Transverse colon (tissue), 4 donors: ENCODE measurements around the gene TMEM208. TPM values are rescaled to one million over a fixed set of nuclear protein-coding genes. Genes with fewer than 3 reads are reported as not detected.
A peak's percentile ranks its signal among the peaks of the same experiment; 100 is the strongest.

Source experiments
- DNase-seq: peaks from one replicate; pipeline ENCODE4 v3.0.0-alpha.2; 2019
- H3K27ac ChIP-seq, 4 donors: fragments of 200-600 bp; sonication (generic); 2 replicates each; pipeline ENCODE4 v1.5.1; 2016 to 2018; ENCODE audit warnings: inconsistent platforms in 4 of 4
- H3K27me3 ChIP-seq: fragments of 200-600 bp; sonication (generic); 2 replicates; pipeline ENCODE4 v1.5.1; 2017; ENCODE audit warnings: inconsistent platforms
- H3K36me3 ChIP-seq, 4 donors: fragments of 200-600 bp; sonication (generic); 2 replicates each; pipeline ENCODE4 v1.5.1; 2017 to 2019; ENCODE audit warnings: inconsistent platforms in 4 of 4
- H3K4me1 ChIP-seq, 4 donors: fragments of 200-600 bp; sonication (generic); 2 replicates each; pipeline ENCODE4 v1.5.1; 2017 to 2020; ENCODE audit warnings: inconsistent platforms in 4 of 4
- H3K4me3 ChIP-seq, 4 donors: fragments of 200-600 bp; sonication (generic); 1 replicate in 1 of 4; 2 replicates in 3 of 4; pipeline versions ENCODE4 v1.5.1 to v1.6.1; 2017 to 2019; ENCODE audit warnings: inconsistent platforms in 4 of 4
- H3K9me3 ChIP-seq, 2 donors: fragments of 200-600 bp; sonication (generic); 2 replicates each; pipeline ENCODE4 v1.5.1; 2017 to 2019; ENCODE audit warnings: inconsistent platforms in 2 of 2
- CTCF ChIP-seq, 5 experiments: fragments of 200-600 bp in 3 of 5; fragments of 450-650 bp in 2 of 5; sonication (generic) in 3 of 5; IDR thresholded peaks; 1 replicate in 2 of 5; 2 replicates in 3 of 5; pipeline ENCODE4 v1.5.1; 2016 to 2017; ENCODE audit warnings: antibody characterized with exemption in 5 of 5, inconsistent platforms in 3 of 5, mild to moderate bottlenecking in 2 of 5, moderate library complexity in 1 of 5
- EP300 ChIP-seq: sonication (generic); formaldehyde crosslinking; IDR thresholded peaks from one replicate; pipeline ENCODE4 v1.6.1; 2017; ENCODE audit warnings: antibody characterized with exemption, low read depth
- POLR2A ChIP-seq: fragments of 450-650 bp; IDR thresholded peaks from one replicate; pipeline ENCODE4 v1.6.1; 2016; ENCODE audit warnings: antibody characterized with exemption, mild to moderate bottlenecking, moderate library complexity
- POLR2AphosphoS5 ChIP-seq, 3 donors: sonication (generic); formaldehyde crosslinking; IDR thresholded peaks; one replicate each; pipeline ENCODE4 v1.6.1; 2016; ENCODE audit warnings: antibody characterized with exemption in 3 of 3
- WGBS, 2 donors: methylation state at CpG; one replicate each; pipeline ENCODE4 v1.1.5; 2018; ENCODE audit warnings: low coverage in 1 of 2; 5-methylcytosine and 5-hydroxymethylcytosine counted together
- in situ Hi-C, 4 donors: fragments of 200-750 bp; cut with MboI; loops; one replicate each; pipeline versions ENCODE4 v1.15.0 to v1.15.1; 2017; ENCODE audit warnings: low sequenced_read_pairs in 3 of 4, low pct_ligation_motif_present in 1 of 4, low pct_unique_long_range_greater_than_20kb in 1 of 4
- intact Hi-C: fragments of 100-400 bp; cut with DNase I; formaldehyde crosslinking; loops from one replicate; pipeline ENCODE4 v1.15.1; 2023; ENCODE audit warnings: low total_unique reads
- total RNA-seq, 4 donors: library from RNA; depleted of rRNA; stranded (reverse); fragments of >200 nt; gene quantifications; one replicate each; pipeline ENCODE4 v1.1.0, GENCODE V29; 2016

TMEM208 gene
- total RNA-seq, 4 donors from 2014 or later: 29.5 to 50.2 (median 39.3) TPM; not detected in 1

- peaks cover 43 to 76% (median 69%) of the 10 kb centered on the region in 4 donors for H3K4me1 ChIP-seq
- peaks cover 17% of the 10 kb centered on the region for H3K27me3 ChIP-seq
- TF ChIP-seq EP300: no peak
- no peak for TF ChIP-seq POLR2AphosphoS5 (IDR thresholded peaks at IDR 0.05)
- no peak for TF ChIP-seq CTCF (IDR thresholded peaks at IDR 0.05)
- TF ChIP-seq POLR2A: no peak
- WGBS, 2 donors: 0 to 20% methylated on average over 1 to 5 of the region's 5 CpGs
- peak; percentile 76 for DNase-seq
- intact Hi-C loops (no loop called here), in situ Hi-C loops (no loop called here)
- H3K9me3 ChIP-seq: no peaks in the 10 kb centered on the region
- H3K4me3 ChIP-seq: no peak overlapping the region
- H3K27ac ChIP-seq: peak overlapping the region; percentile 94 to 95 (median 94)
- H3K36me3 ChIP-seq: no peaks in the 10 kb centered on the region
Measured at GRCh38 chr16:67244387-67245185, 17.7 kb downstream of the TMEM208 start.

- in situ Hi-C loops: no loop called here
- no peaks in the 10 kb centered on the region for H3K36me3 ChIP-seq
- H3K27me3 ChIP-seq: peaks cover 23% of the 10 kb centered on the region
- H3K4me1 ChIP-seq: peaks cover 43 to 74% (median 67%) of the 10 kb centered on the region in 4 donors
- H3K9me3 ChIP-seq: no peaks in the 10 kb centered on the region
- no peak overlapping the region for H3K4me3 ChIP-seq
- peak overlapping the region; percentile 94 to 95 (median 94) for H3K27ac ChIP-seq
- WGBS, 2 donors: 67% methylated on average over 4 of the region's 4 CpGs; no CpG with 5 or more reads in 1 of the 2 donors
- TF ChIP-seq EP300 (no peak), POLR2A (no peak), POLR2AphosphoS5 (IDR thresholded peaks at IDR 0.05) (no peak), CTCF (IDR thresholded peaks at IDR 0.05) (no peak)
- intact Hi-C loops: no loop called here
- DNase-seq: no peak
Measured at GRCh38 chr16:67245186-67245585, 18.3 kb downstream of the TMEM208 start.

- in situ Hi-C loops (no loop called here), intact Hi-C loops (no loop called here)
- WGBS, 2 donors: 11% methylated on average over 6 of the region's 8 CpGs; no CpG with 5 or more reads in 1 of the 2 donors
- Histone ChIP-seq H3K4me3 (peak overlapping the region; percentile 57 to 84 (median 63)), H3K9me3 (no peaks in the 10 kb centered on the region), H3K4me1 (peaks cover 39 to 69% (median 63%) of the 10 kb centered on the region in 4 donors), H3K36me3 (no peaks in the 10 kb centered on the region), H3K27ac (peak overlapping the region; percentile 94 to 95 (median 94)), H3K27me3 (peaks cover 28% of the 10 kb centered on the region)
- peak in 1 of 3 donors; percentile 0 for TF ChIP-seq POLR2AphosphoS5 (IDR thresholded peaks at IDR 0.05)
- no peak for TF ChIP-seq POLR2A
- TF ChIP-seq CTCF (IDR thresholded peaks at IDR 0.05): no peak
- DNase-seq: no peak
Measured at GRCh38 chr16:67245674-67246080, 18.7 kb downstream of the TMEM208 start.

- intact Hi-C loops (no loop called here), in situ Hi-C loops (no loop called here)
- peak; percentile 76 for DNase-seq
- Histone ChIP-seq H3K27ac (peak overlapping the region; percentile 94 to 95 (median 94)), H3K36me3 (no peaks in the 10 kb centered on the region), H3K4me3 (peak overlapping the region; percentile 57 to 84 (median 63)), H3K9me3 (no peaks in the 10 kb centered on the region), H3K4me1 (peaks cover 36 to 64% (median 57%) of the 10 kb centered on the region in 4 donors), H3K27me3 (peaks cover 33% of the 10 kb centered on the region)
- peak in 2 of 3 donors; percentile 47 to 51 for TF ChIP-seq POLR2AphosphoS5 (IDR thresholded peaks at IDR 0.05)
- no peak for TF ChIP-seq POLR2A
- TF ChIP-seq CTCF (IDR thresholded peaks at IDR 0.05): peak in 4 of 5 experiments; percentile 9 to 48 (median 30)
- TF ChIP-seq EP300: no peak
- 0% methylated on average over 33 of the region's 48 CpGs; no CpG with 5 or more reads in 1 of the 2 donors for WGBS, 2 donors
Measured at GRCh38 chr16:67246081-67246755, 19.3 kb downstream of the TMEM208 start.
